ENCODE measurements around the gene CMYA5.

Gene CMYA5

GRCh38 chr5:79728396-79728795, 38.8 kb downstream of the CMYA5 start:
- no peak for DNase-seq (ENCODE audit: low read depth, low spot score)
- H3K36me3 ChIP-seq (ENCODE audit: control insufficient read depth, insufficient read depth, low read length), result no peaks in the 10 kb centered on the region
- no CpG with 5 or more reads among the region's 4 CpGs for WGBS (ENCODE audit: insufficient coverage, insufficient read length)

GRCh38 chr5:79729679-79730078, 40.0 kb downstream of the CMYA5 start:
- Histone ChIP-seq H3K9me3 (ENCODE audit: control insufficient read depth, insufficient read depth, low read length) (no peaks in the 10 kb centered on the region), H3K27me3 (ENCODE audit: control insufficient read depth, insufficient read depth, low read length) (no peaks in the 10 kb centered on the region), H3K4me1 (ENCODE audit: control insufficient read depth, insufficient read depth, low read length) (no peaks in the 10 kb centered on the region), H3K27ac (ENCODE audit: low read length) (no peak overlapping the region), H3K4me3 (ENCODE audit: low read length) (no peak overlapping the region), H3K36me3 (ENCODE audit: control insufficient read depth, insufficient read depth, low read length) (no peaks in the 10 kb centered on the region)
- no peak for DNase-seq (ENCODE audit: low read depth, low spot score)
- no CpG with 5 or more reads among the region's 2 CpGs for WGBS (ENCODE audit: insufficient coverage, insufficient read length)

More at GRCh38 chr5:79728396-79728795, 38.8 kb downstream of the CMYA5 start:
- no peaks in the 10 kb centered on the region for H3K27me3 ChIP-seq (ENCODE audit: control insufficient read depth, insufficient read depth, low read length)
- no peak overlapping the region for H3K4me3 ChIP-seq (ENCODE audit: low read length)
- H3K27ac ChIP-seq (ENCODE audit: low read length), result no peak overlapping the region
- H3K4me1 ChIP-seq (ENCODE audit: control insufficient read depth, insufficient read depth, low read length), result no peaks in the 10 kb centered on the region; the same call in 1 of the 2 replicates
- no peaks in the 10 kb centered on the region for H3K9me3 ChIP-seq (ENCODE audit: control insufficient read depth, insufficient read depth, low read length)

GRCh38 chr5:79730564-79730963, 40.9 kb downstream of the CMYA5 start:
- DNase-seq (ENCODE audit: low read depth, low spot score), result no peak
- no peak overlapping the region for H3K27ac ChIP-seq (ENCODE audit: low read length)
- no peaks in the 10 kb centered on the region for H3K4me1 ChIP-seq (ENCODE audit: control insufficient read depth, insufficient read depth, low read length)
- no peak overlapping the region for H3K4me3 ChIP-seq (ENCODE audit: low read length)
- no CpG with 5 or more reads among the region's 3 CpGs for WGBS (ENCODE audit: insufficient coverage, insufficient read length)
- no peaks in the 10 kb centered on the region for H3K9me3 ChIP-seq (ENCODE audit: control insufficient read depth, insufficient read depth, low read length)
- no peaks in the 10 kb centered on the region for H3K27me3 ChIP-seq (ENCODE audit: control insufficient read depth, insufficient read depth, low read length)
- H3K36me3 ChIP-seq (ENCODE audit: control insufficient read depth, insufficient read depth, low read length), result no peaks in the 10 kb centered on the region

- H3K4me1 ChIP-seq (ENCODE audit: control insufficient read depth, insufficient read depth, low read length), result no peaks in the 10 kb centered on the region
- DNase-seq (ENCODE audit: low read depth, low spot score), result no peak
- no peaks in the 10 kb centered on the region for H3K9me3 ChIP-seq (ENCODE audit: control insufficient read depth, insufficient read depth, low read length)
- H3K36me3 ChIP-seq (ENCODE audit: control insufficient read depth, insufficient read depth, low read length), result no peaks in the 10 kb centered on the region
- H3K4me3 ChIP-seq (ENCODE audit: low read length), result no peak overlapping the region
- no peaks in the 10 kb centered on the region for H3K27me3 ChIP-seq (ENCODE audit: control insufficient read depth, insufficient read depth, low read length)
- WGBS (ENCODE audit: insufficient coverage, insufficient read length), result no CpG with 5 or more reads among the region's 2 CpGs
- no peak overlapping the region for H3K27ac ChIP-seq (ENCODE audit: low read length)
Observed at GRCh38 chr5:79731775-79732174, 42.1 kb downstream of the CMYA5 start.

DNA sequence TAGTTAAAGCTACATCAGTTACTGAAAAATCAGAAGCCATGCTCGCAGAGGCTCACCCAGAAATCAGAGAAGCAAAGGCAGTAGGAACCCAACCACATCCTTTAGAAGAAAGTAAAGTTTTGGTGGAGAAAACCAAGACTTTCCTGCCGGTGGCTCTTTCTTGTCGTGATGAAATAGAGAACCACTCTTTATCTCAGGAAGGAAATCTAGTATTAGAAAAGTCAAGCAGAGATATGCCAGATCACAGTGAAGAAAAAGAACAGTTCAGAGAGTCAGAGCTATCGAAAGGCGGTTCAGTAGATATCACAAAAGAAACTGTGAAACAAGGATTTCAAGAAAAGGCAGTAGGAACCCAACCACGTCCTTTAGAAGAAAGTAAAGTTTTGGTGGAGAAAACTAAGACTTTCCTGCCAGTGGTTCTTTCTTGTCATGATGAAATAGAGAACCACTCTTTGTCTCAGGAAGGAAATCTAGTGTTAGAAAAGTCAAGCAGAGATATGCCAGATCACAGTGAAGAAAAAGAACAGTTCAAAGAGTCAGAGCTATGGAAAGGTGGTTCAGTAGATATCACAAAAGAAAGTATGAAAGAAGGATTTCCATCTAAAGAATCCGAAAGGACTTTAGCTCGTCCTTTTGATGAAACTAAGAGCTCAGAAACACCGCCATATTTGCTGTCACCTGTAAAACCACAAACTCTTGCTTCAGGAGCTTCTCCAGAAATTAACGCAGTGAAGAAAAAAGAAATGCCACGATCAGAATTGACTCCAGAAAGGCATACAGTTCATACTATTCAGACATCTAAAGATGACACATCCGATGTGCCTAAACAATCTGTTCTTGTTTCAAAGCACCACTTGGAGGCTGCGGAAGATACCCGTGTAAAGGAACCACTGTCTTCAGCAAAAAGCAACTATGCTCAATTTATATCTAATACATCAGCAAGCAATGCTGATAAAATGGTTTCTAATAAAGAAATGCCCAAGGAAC, 47.2 kb downstream of the CMYA5 start:
- no CpG with 5 or more reads among the region's 14 CpGs for WGBS (ENCODE audit: insufficient coverage, insufficient read length)
- Histone ChIP-seq H3K27me3 (ENCODE audit: control insufficient read depth, insufficient read depth, low read length) (no peaks in the 10 kb centered on the region), H3K4me3 (ENCODE audit: low read length) (no peak overlapping the region), H3K27ac (ENCODE audit: low read length) (no peak overlapping the region), H3K9me3 (ENCODE audit: control insufficient read depth, insufficient read depth, low read length) (no peaks in the 10 kb centered on the region), H3K36me3 (ENCODE audit: control insufficient read depth, insufficient read depth, low read length) (no peaks in the 10 kb centered on the region), H3K4me1 (ENCODE audit: control insufficient read depth, insufficient read depth, low read length) (no peaks in the 10 kb centered on the region)
- DNase-seq (ENCODE audit: low read depth, low spot score), result no peak

- no peak overlapping the region for H3K27ac ChIP-seq (ENCODE audit: low read length)
- no peaks in the 10 kb centered on the region for H3K27me3 ChIP-seq (ENCODE audit: control insufficient read depth, insufficient read depth, low read length)
- H3K9me3 ChIP-seq (ENCODE audit: control insufficient read depth, insufficient read depth, low read length), result no peaks in the 10 kb centered on the region
- no peak overlapping the region for H3K4me3 ChIP-seq (ENCODE audit: low read length)
- H3K4me1 ChIP-seq (ENCODE audit: control insufficient read depth, insufficient read depth, low read length), result no peaks in the 10 kb centered on the region
- DNase-seq (ENCODE audit: low read depth, low spot score), result no peak
- no peaks in the 10 kb centered on the region for H3K36me3 ChIP-seq (ENCODE audit: control insufficient read depth, insufficient read depth, low read length)
- no CpG with 5 or more reads among the region's 5 CpGs for WGBS (ENCODE audit: insufficient coverage, insufficient read length)
Observed at GRCh38 chr5:79738349-79738748, 48.7 kb downstream of the CMYA5 start.

DNA sequence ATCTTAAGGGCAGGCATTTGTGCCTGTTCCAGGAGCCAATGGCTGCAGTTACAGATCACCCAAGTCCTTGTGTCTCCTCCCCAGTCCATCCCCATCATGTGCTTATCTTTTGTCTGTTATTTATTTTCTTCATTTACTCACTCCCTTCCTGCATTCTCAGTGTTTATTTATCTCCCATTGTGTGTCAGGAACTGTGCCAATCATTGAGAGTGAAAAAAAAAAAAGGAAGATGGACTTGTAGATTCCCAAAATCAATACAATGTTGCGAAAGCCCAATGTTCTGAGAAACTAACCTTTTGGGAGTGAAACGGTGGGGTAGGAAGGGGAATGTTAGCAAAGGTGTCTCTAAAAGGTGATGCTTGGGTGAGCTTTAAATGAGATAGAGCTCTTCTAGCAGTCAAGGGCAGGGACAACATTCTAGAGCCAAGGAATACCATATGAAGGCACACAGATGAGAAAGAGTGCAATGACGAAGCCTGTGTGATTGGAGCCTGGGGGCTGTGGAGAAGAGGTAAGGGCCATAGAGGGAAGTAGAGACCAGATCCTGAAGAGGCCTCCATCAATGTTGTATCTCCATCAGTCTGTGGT, 53.0 kb downstream of the CMYA5 start:
- no peak overlapping the region for H3K4me3 ChIP-seq (ENCODE audit: low read length)
- H3K9me3 ChIP-seq (ENCODE audit: control insufficient read depth, insufficient read depth, low read length), result no peaks in the 10 kb centered on the region
- no peaks in the 10 kb centered on the region for H3K36me3 ChIP-seq (ENCODE audit: control insufficient read depth, insufficient read depth, low read length)
- DNase-seq (ENCODE audit: low read depth, low spot score), result no peak
- no peak overlapping the region for H3K27ac ChIP-seq (ENCODE audit: low read length)
- H3K27me3 ChIP-seq (ENCODE audit: control insufficient read depth, insufficient read depth, low read length), result no peaks in the 10 kb centered on the region
- 0 out of 2 replicates have a peak, but pooled peaks cover 1% of the 10 kb centered on the region for H3K4me1 ChIP-seq (ENCODE audit: control insufficient read depth, insufficient read depth, low read length)
- WGBS (ENCODE audit: insufficient coverage, insufficient read length), result no CpG with 5 or more reads among the region's 3 CpGs

- WGBS (ENCODE audit: insufficient coverage, insufficient read length), result no CpG with 5 or more reads among the region's 7 CpGs
Observed at GRCh38 chr5:79743846-79744605, 54.4 kb downstream of the CMYA5 start.

DNA sequence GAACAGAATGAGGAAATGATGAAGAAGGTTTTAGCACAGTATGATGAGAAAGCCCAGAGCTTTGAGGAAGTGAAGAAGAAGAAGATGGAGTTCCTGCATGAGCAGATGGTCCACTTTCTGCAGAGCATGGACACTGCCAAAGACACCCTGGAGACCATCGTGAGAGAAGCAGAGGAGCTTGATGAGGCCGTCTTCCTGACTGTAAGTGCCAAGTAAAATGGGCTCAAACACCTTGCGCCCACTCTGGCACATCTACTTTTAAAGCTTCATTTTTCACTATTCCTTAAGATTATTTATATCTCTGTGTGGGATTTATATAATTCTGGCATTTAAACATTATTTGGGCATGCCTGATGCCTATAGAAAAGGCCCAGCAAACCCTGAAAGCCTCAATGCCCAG, 55.6 kb downstream of the CMYA5 start:
- Histone ChIP-seq H3K36me3 (ENCODE audit: control insufficient read depth, insufficient read depth, low read length) (no peaks in the 10 kb centered on the region), H3K4me3 (ENCODE audit: low read length) (no peak overlapping the region), H3K27me3 (ENCODE audit: control insufficient read depth, insufficient read depth, low read length) (no peaks in the 10 kb centered on the region), H3K4me1 (ENCODE audit: control insufficient read depth, insufficient read depth, low read length) (0 out of 2 replicates have a peak, but pooled peaks cover 1% of the 10 kb centered on the region), H3K27ac (ENCODE audit: low read length) (no peak overlapping the region), H3K9me3 (ENCODE audit: control insufficient read depth, insufficient read depth, low read length) (no peaks in the 10 kb centered on the region)
- no CpG with 5 or more reads among the region's 3 CpGs for WGBS (ENCODE audit: insufficient coverage, insufficient read length)
- no peak for DNase-seq (ENCODE audit: low read depth, low spot score)

More at GRCh38 chr5:79743846-79744605, 54.4 kb downstream of the CMYA5 start:
- Histone ChIP-seq H3K27me3 (ENCODE audit: control insufficient read depth, insufficient read depth, low read length) (no peaks in the 10 kb centered on the region), H3K36me3 (ENCODE audit: control insufficient read depth, insufficient read depth, low read length) (no peaks in the 10 kb centered on the region), H3K9me3 (ENCODE audit: control insufficient read depth, insufficient read depth, low read length) (no peaks in the 10 kb centered on the region), H3K4me3 (ENCODE audit: low read length) (no peak overlapping the region), H3K27ac (ENCODE audit: low read length) (no peak overlapping the region), H3K4me1 (ENCODE audit: control insufficient read depth, insufficient read depth, low read length) (0 out of 2 replicates have a peak, but pooled peaks cover 1% of the 10 kb centered on the region)
- no peak for DNase-seq (ENCODE audit: low read depth, low spot score)

Data from iPS DF 6.9 (cell line).